Esophagus squamous epithelium (tissue), 4 donors: Measurements from ENCODE around the gene RHBDD1.

Experiments
- CTCF ChIP-seq, 6 experiments: fragments of 450-650 bp in 4 of 6; fragments of 200-600 bp in 2 of 6; sonication (generic) in 2 of 6; IDR thresholded peaks; one replicate each; pipeline ENCODE4 v1.5.1; 2016 to 2019; ENCODE audit warnings: antibody characterized with exemption in 6 of 6, mild to moderate bottlenecking in 4 of 6, moderate library complexity in 4 of 6
- POLR2A ChIP-seq, 4 donors: fragments of 450-650 bp; IDR thresholded peaks; one replicate each; pipeline ENCODE4 v1.6.1; 2017; ENCODE audit warnings: antibody characterized with exemption in 4 of 4, mild to moderate bottlenecking in 4 of 4, moderate library complexity in 3 of 4

GRCh38 chr2:227036527-227036926 is 200.7 kb downstream of the RHBDD1 start:
- no peak for TF ChIP-seq CTCF (IDR thresholded peaks at IDR 0.05)
- no peak for TF ChIP-seq POLR2A (IDR thresholded peaks at IDR 0.05)
